Neural cell (in vitro differentiated cells): ENCODE data around the gene FAM167B.

Source experiments
- EP300 ChIP-seq: fragments of 450-650 bp; conservative IDR thresholded peaks from 2 replicates; pipeline ENCODE4 v1.6.1; 2014; ENCODE audit warnings: antibody characterized with exemption, mild to moderate bottlenecking, moderate library complexity; ENCODE audit not compliant: poor library complexity, severe bottlenecking
- EZH2 ChIP-seq: fragments of 200-600, 300-800 bp; shearing (Covaris generic), sonication (generic); IDR thresholded peaks from 2 replicates; pipeline ENCODE4 v1.6.1; 2014; ENCODE audit warnings: antibody characterized with exemption, low read length, borderline replicate concordance, mild to moderate bottlenecking; ENCODE audit not compliant: insufficient read depth, poor library complexity, severe bottlenecking
- POLR2AphosphoS5 ChIP-seq: IDR thresholded peaks from 2 replicates; pipeline ENCODE4 v1.6.1; 2012
- RAD21 ChIP-seq: fragments of 450-650 bp; conservative IDR thresholded peaks from 2 replicates; pipeline ENCODE4 v1.6.1; 2014; ENCODE audit warnings: antibody characterized with exemption, mild to moderate bottlenecking, moderate library complexity
- REST ChIP-seq: IDR thresholded peaks from 2 replicates; pipeline ENCODE4 v1.6.1; 2012; ENCODE audit warnings: borderline replicate concordance
- TAF1 ChIP-seq: IDR thresholded peaks from 2 replicates; pipeline ENCODE4 v1.6.1; 2012; ENCODE audit warnings: low read depth
- TF ChIP-seq, protein P1 (sequence below): fragments of 450-650 bp; IDR thresholded peaks from 2 replicates; pipeline ENCODE4 v1.5.1; 2014; ENCODE audit warnings: antibody characterized with exemption, mild to moderate bottlenecking, moderate library complexity; ENCODE audit not compliant: poor library complexity, severe bottlenecking

GRCh38 chr1:32256473-32257226, 9.6 kb downstream of the FAM167B start:
- TF ChIP-seq, protein P1, sequence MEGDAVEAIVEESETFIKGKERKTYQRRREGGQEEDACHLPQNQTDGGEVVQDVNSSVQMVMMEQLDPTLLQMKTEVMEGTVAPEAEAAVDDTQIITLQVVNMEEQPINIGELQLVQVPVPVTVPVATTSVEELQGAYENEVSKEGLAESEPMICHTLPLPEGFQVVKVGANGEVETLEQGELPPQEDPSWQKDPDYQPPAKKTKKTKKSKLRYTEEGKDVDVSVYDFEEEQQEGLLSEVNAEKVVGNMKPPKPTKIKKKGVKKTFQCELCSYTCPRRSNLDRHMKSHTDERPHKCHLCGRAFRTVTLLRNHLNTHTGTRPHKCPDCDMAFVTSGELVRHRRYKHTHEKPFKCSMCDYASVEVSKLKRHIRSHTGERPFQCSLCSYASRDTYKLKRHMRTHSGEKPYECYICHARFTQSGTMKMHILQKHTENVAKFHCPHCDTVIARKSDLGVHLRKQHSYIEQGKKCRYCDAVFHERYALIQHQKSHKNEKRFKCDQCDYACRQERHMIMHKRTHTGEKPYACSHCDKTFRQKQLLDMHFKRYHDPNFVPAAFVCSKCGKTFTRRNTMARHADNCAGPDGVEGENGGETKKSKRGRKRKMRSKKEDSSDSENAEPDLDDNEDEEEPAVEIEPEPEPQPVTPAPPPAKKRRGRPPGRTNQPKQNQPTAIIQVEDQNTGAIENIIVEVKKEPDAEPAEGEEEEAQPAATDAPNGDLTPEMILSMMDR, result no peak
- TF ChIP-seq EP300 (no peak), EZH2 (no peak), RAD21 (no peak), POLR2AphosphoS5 (no peak), TAF1 (no peak), REST (no peak)
